KMS-11 (cell line): ENCODE measurements around the gene PTGDS.

Source experiments
- H2AFZ ChIP-seq: fragments of 200-600 bp; sonication (generic); 2 replicates; pipeline ENCODE4 v1.6.1; 2016; ENCODE audit warnings: antibody characterized with exemption, mixed run types, low read depth
- H3K27ac ChIP-seq: fragments of 200-600 bp; sonication (generic); 2 replicates; pipeline ENCODE4 v1.6.1; 2016; ENCODE audit warnings: mild to moderate bottlenecking, mixed run types
- H3K27me3 ChIP-seq: fragments of 200-600 bp; sonication (generic); 2 replicates; pipeline ENCODE4 v1.6.1; 2017; ENCODE audit warnings: mild to moderate bottlenecking, low read depth, mixed run types, moderate library complexity; ENCODE audit not compliant: insufficient read depth
- H3K36me3 ChIP-seq: fragments of 200-600 bp; sonication (generic); 2 replicates; pipeline ENCODE4 v1.6.1; 2017; ENCODE audit warnings: mild to moderate bottlenecking, mixed run types; ENCODE audit not compliant: insufficient read depth
- H3K4me1 ChIP-seq: fragments of 200-600 bp; sonication (generic); 2 replicates; pipeline ENCODE4 v1.6.1; 2016; ENCODE audit warnings: mild to moderate bottlenecking, low read depth, mixed run types; ENCODE audit not compliant: poor library complexity, severe bottlenecking
- H3K4me2 ChIP-seq: fragments of 200-600 bp; sonication (generic); 2 replicates; pipeline ENCODE4 v1.7.0; 2016; ENCODE audit warnings: mild to moderate bottlenecking, mixed run types
- H3K4me3 ChIP-seq: fragments of 200-600 bp; sonication (generic); IDR thresholded peaks from 2 replicates; pipeline ENCODE4 v1.6.1; 2017; ENCODE audit warnings: low read depth, low read length, mixed read lengths; ENCODE audit not compliant: insufficient read depth
- H3K79me2 ChIP-seq: fragments of 200-600 bp; sonication (generic); 2 replicates; pipeline ENCODE4 v1.6.1; 2016; ENCODE audit warnings: low read depth, mixed run types; ENCODE audit not compliant: insufficient read depth
- H3K9ac ChIP-seq: fragments of 200-600 bp; sonication (generic); 2 replicates; pipeline ENCODE4 v1.6.1; 2016; ENCODE audit warnings: mild to moderate bottlenecking, mixed run types
- H4K20me1 ChIP-seq: fragments of 200-600 bp; sonication (generic); 2 replicates; pipeline ENCODE4 v1.6.1; 2016; ENCODE audit warnings: mild to moderate bottlenecking, mixed run types; ENCODE audit not compliant: insufficient read depth
- TF ChIP-seq, protein P1 (sequence below): fragments of 200-600 bp; sonication (generic); conservative IDR thresholded peaks from 2 replicates; pipeline ENCODE4 v1.6.1; 2017; ENCODE audit warnings: low read depth, mild to moderate bottlenecking, antibody characterized with exemption, low read length, moderate library complexity, mixed read lengths

Gene PTGDS

DNA sequence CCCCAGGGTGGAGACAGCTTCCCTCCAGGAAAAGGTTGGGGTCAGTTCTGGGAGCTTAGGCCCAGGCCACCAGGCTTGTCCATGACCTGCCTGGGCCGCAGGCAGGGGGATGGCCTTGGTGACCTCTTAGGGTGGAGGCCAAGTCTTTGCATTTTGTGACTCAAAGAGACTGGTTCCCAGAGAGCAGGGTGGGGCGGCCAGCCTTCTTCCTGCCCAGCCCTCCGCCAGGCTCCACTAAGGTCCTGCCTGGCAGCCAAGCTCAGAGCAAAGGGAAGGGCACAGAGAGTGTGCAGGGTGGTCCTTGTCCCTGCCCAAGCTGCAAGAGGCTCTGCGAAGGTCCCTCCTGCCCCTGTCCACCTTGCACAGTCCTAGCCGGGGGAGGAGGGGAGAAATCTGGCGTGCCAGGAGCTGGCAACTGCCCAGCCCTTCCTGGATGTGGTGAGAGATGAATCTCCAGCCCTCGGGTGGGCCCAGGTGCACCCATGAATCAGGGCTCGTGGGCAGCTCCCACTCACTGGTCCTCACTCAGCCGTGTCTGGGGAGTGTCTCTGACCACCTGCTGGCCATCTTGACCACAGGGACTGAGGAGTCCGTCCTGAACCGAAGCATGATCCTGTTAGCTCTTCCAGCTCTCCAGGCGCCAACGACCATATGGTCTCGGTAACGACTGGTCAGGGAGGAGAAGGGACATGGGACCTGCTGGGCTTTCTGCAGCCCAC is 2.3 kb upstream of the PTGDS start:
- no peak overlapping the region for H2AFZ ChIP-seq
- H3K36me3 ChIP-seq = no peaks in the 10 kb centered on the region
- H3K4me2 ChIP-seq = no peak overlapping the region
- H4K20me1 ChIP-seq = no peaks in the 10 kb centered on the region
- H3K27me3 ChIP-seq = peaks cover 34% of the 10 kb centered on the region
- no peak overlapping the region for H3K27ac ChIP-seq
- TF ChIP-seq, protein P1, sequence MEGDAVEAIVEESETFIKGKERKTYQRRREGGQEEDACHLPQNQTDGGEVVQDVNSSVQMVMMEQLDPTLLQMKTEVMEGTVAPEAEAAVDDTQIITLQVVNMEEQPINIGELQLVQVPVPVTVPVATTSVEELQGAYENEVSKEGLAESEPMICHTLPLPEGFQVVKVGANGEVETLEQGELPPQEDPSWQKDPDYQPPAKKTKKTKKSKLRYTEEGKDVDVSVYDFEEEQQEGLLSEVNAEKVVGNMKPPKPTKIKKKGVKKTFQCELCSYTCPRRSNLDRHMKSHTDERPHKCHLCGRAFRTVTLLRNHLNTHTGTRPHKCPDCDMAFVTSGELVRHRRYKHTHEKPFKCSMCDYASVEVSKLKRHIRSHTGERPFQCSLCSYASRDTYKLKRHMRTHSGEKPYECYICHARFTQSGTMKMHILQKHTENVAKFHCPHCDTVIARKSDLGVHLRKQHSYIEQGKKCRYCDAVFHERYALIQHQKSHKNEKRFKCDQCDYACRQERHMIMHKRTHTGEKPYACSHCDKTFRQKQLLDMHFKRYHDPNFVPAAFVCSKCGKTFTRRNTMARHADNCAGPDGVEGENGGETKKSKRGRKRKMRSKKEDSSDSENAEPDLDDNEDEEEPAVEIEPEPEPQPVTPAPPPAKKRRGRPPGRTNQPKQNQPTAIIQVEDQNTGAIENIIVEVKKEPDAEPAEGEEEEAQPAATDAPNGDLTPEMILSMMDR = no peak
- no peak overlapping the region for H3K9ac ChIP-seq
- H3K79me2 ChIP-seq = no peaks in the 10 kb centered on the region
- no peaks in the 10 kb centered on the region for H3K4me1 ChIP-seq
- no peak overlapping the region for H3K4me3 ChIP-seq

DNA sequence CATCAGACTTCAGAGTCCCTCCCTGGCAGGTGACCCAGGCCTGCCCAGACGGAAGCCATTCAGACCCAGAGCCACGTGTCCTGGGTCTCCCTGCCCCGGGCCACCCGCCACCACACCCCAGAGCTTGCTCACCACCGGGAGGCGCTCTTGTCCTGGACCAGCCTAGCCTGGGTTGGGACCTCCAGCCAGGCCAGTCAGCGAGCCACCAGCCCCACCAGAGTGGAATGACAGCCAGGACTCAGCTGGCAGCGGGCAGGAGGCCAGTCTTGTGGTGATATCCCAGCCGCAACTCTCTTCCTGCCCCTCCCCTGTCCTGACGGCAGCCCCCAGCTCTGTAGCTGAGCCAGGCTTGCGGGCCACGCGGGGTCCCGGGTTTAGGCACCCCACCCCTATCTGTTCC is 1.7 kb upstream of the PTGDS start:
- H3K36me3 ChIP-seq = no peaks in the 10 kb centered on the region
- no peak overlapping the region for H2AFZ ChIP-seq
- no peaks in the 10 kb centered on the region for H4K20me1 ChIP-seq
- H3K4me1 ChIP-seq = no peaks in the 10 kb centered on the region
- TF ChIP-seq, protein P1 = no peak
- H3K79me2 ChIP-seq = no peaks in the 10 kb centered on the region
- no peak overlapping the region for H3K9ac ChIP-seq
- peaks cover 35% of the 10 kb centered on the region for H3K27me3 ChIP-seq
- no peak overlapping the region for H3K4me2 ChIP-seq
- no peak overlapping the region for H3K4me3 ChIP-seq
- no peak overlapping the region for H3K27ac ChIP-seq

DNA sequence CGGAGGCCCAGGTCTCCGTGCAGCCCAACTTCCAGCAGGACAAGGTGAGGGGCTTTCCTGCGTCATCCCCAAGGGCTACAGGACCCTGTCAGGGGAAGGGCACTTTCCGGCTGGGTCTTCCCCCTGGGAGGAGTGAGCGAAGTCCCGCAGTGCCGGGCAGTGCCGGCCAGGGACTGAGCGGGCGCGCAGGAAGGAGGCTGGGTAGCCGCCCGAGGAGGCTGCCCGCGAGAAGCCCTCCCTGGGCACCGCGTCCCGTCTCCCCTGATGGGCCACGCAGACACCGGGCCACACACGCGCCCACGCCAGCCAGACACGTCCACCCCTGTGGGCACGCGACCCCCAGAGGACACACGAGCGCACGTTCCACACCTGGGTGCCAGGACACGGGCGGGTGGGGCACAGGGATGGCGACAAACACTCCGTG is 357 bp downstream of the PTGDS start:
- Histone ChIP-seq H3K4me1 (no peaks in the 10 kb centered on the region), H3K79me2 (no peaks in the 10 kb centered on the region), H3K4me2 (no peak overlapping the region), H3K36me3 (no peaks in the 10 kb centered on the region), H3K27ac (no peak overlapping the region), H3K9ac (no peak overlapping the region), H3K27me3 (peaks cover 45% of the 10 kb centered on the region), H2AFZ (no peak overlapping the region), H4K20me1 (no peaks in the 10 kb centered on the region), H3K4me3 (no peak overlapping the region)
- TF ChIP-seq, protein P1 = no peak

- no peak overlapping the region for H3K4me3 ChIP-seq
- peaks cover 42% of the 10 kb centered on the region for H3K27me3 ChIP-seq
- no peak overlapping the region for H3K27ac ChIP-seq
- no peak overlapping the region for H3K9ac ChIP-seq
- H3K4me2 ChIP-seq = no peak overlapping the region
- H3K4me1 ChIP-seq = no peaks in the 10 kb centered on the region
- no peak overlapping the region for H2AFZ ChIP-seq
- TF ChIP-seq, protein P1 = no peak
- no peaks in the 10 kb centered on the region for H3K36me3 ChIP-seq
- no peaks in the 10 kb centered on the region for H4K20me1 ChIP-seq
- H3K79me2 ChIP-seq = no peaks in the 10 kb centered on the region
Measured at GRCh38 chr9:136978073-136978864, 965 bp downstream of the PTGDS start.
